Panc1 (cell line): ENCODE results near the gene NARS2. TPM values are rescaled to one million over a fixed set of nuclear protein-coding genes. Genes with fewer than 3 reads are reported as not detected.

ENCODE experiments used
- ATAC-seq: fragments of 200-7000 bp; cut with Tn5 transposase; 2 replicates; pipeline ENCODE4 v1.9.1; 2020; ENCODE audit warnings: mild to moderate bottlenecking, moderate library complexity
- BruUV-seq: library from RNA; stranded (reverse); fragments of 400-500 nt; replicated peaks from 2 replicates; lab custom pipeline; 2021; lab: Mats Ljungman, UMichigan
- CTCF ChIA-PET: fragments of 300-600 bp; sonication (Branson Sonifier 250); formaldehyde crosslinking; loops from one replicate; lab custom pipeline; 2022; ENCODE audit warnings: antibody characterized with exemption; lab: Charles Lee
- POLR2A ChIA-PET: fragments of 300-600 bp; sonication (Branson Sonifier 250); formaldehyde crosslinking; loops from one replicate; lab custom pipeline; 2022; ENCODE audit warnings: antibody characterized with exemption; lab: Charles Lee
- DNase-seq: peaks from one replicate; pipeline ENCODE4 v3.0.0-alpha.2; 2010; ENCODE audit warnings: low read depth, low spot score
- H3K27ac ChIP-seq: 2 replicates; pipeline ENCODE4 v1.5.1; 2011; ENCODE audit warnings: mild to moderate bottlenecking, low read length, inconsistent platforms
- H3K27me3 ChIP-seq: fragments of 200-500 bp; sonication (Bioruptor generic); 2 replicates; pipeline ENCODE4 v1.6.0; 2014; ENCODE audit warnings: low read length, inconsistent platforms; ENCODE audit not compliant: control insufficient read depth, insufficient read depth
- H3K36me3 ChIP-seq: fragments of 200-500 bp; sonication (Bioruptor generic); 2 replicates; pipeline ENCODE4 v1.5.1; 2014; ENCODE audit warnings: inconsistent platforms, mild to moderate bottlenecking, low read length, moderate library complexity; ENCODE audit not compliant: control insufficient read depth, insufficient read depth
- H3K4me1 ChIP-seq: 2 replicates; pipeline ENCODE4 v1.5.1; 2011; ENCODE audit warnings: inconsistent platforms, mild to moderate bottlenecking, low read length, moderate library complexity; ENCODE audit not compliant: control insufficient read depth, insufficient read depth
- H3K4me3 ChIP-seq, 2 experiments: 2 replicates each; pipeline ENCODE4 v1.5.1; 2011 to 2012; ENCODE audit warnings: low read depth in 2 of 2, low read length in 2 of 2, mild to moderate bottlenecking in 2 of 2, inconsistent platforms in 1 of 2, moderate library complexity in 1 of 2
- H3K9me3 ChIP-seq: fragments of 200-500 bp; sonication (Bioruptor generic); 2 replicates; pipeline ENCODE4 v1.5.1; 2014; ENCODE audit warnings: low read depth, mild to moderate bottlenecking, inconsistent platforms, low read length, moderate library complexity; ENCODE audit not compliant: control insufficient read depth, insufficient read depth
- CTCF ChIP-seq: fragments of 450-650 bp; IDR thresholded peaks from 2 replicates; pipeline ENCODE4 v1.5.1; 2017; ENCODE audit warnings: mild to moderate bottlenecking
- POLR2AphosphoS5 ChIP-seq: IDR thresholded peaks from 2 replicates; pipeline ENCODE4 v1.6.1; 2012; ENCODE audit warnings: mild to moderate bottlenecking, low read depth, low read length, moderate library complexity
- REST ChIP-seq, 2 experiments: IDR thresholded peaks; 2 replicates each; pipeline ENCODE4 v1.6.1; 2011 to 2012; ENCODE audit warnings: low read depth in 2 of 2, control low read depth in 1 of 2, low read length in 1 of 2, mild to moderate bottlenecking in 1 of 2, moderate library complexity in 1 of 2; ENCODE audit not compliant: insufficient read depth in 1 of 2
- SIN3A ChIP-seq: IDR thresholded peaks from 2 replicates; pipeline ENCODE4 v1.6.1; 2012; ENCODE audit warnings: low read depth, mild to moderate bottlenecking, low read length, moderate library complexity, borderline replicate concordance; ENCODE audit not compliant: insufficient read depth
- TCF7L2 ChIP-seq: IDR thresholded peaks from 2 replicates; pipeline ENCODE4 v1.6.1; 2011; ENCODE audit warnings: mild to moderate bottlenecking, low read depth, low read length, inconsistent platforms
- in situ Hi-C: cut with HindIII; loops from 2 replicates; pipeline ENCODE4 v1.10.0; 2016; ENCODE audit warnings: low sequenced_read_pairs, low pct_unique_long_range_greater_than_20kb
- intact Hi-C: fragments of 100-400 bp; cut with micrococcal nuclease; formaldehyde crosslinking; loops from one replicate; pipeline ENCODE4 v1.10.0; 2022; ENCODE audit not compliant: unreplicated experiment
- total RNA-seq: library from RNA; stranded (reverse); gene quantifications from one replicate; pipeline ENCODE4 v1.2.1, GENCODE V29; 2021; ENCODE audit not compliant: unreplicated experiment

The NARS2 gene
- total RNA-seq, 1 experiment from 2014 or later, result 29.8 TPM

GRCh38 chr11:78428773-78429172, 145.9 kb downstream of the NARS2 start:
- in situ Hi-C loops (no loop called here), intact Hi-C loops (no loop called here)
- no TSS peak for BruUV-seq
- no peaks in the 10 kb centered on the region for H3K27me3 ChIP-seq
- no peaks in the 10 kb centered on the region for H3K4me1 ChIP-seq
- TF ChIP-seq TCF7L2 (no peak), POLR2AphosphoS5 (no peak), CTCF (no peak), SIN3A (no peak), REST (IDR thresholded peaks at IDR 0.05; ENCODE audit: insufficient read depth in 1 of 2, low read depth in 2 of 2, low read length in 1 of 2) (no peak)
- no peak overlapping the region for H3K4me3 ChIP-seq
- no peaks in the 10 kb centered on the region for H3K36me3 ChIP-seq
- DNase-seq, result no peak
- ATAC-seq, result no peak
- POLR2A ChIA-PET, result no interaction called here
- no peaks in the 10 kb centered on the region for H3K9me3 ChIP-seq
- no peak overlapping the region for H3K27ac ChIP-seq
- CTCF ChIA-PET, result interaction anchor here (0.6 kb wide), 1 partner anchor 12 kb away, joined by 4 read pairs; no protein-coding TSS in a partner anchor

GRCh38 chr11:78428266-78428636, 146.4 kb downstream of the NARS2 start:
- Histone ChIP-seq H3K4me3 (no peak overlapping the region), H3K4me1 (no peaks in the 10 kb centered on the region), H3K9me3 (no peaks in the 10 kb centered on the region), H3K27me3 (no peaks in the 10 kb centered on the region), H3K36me3 (no peaks in the 10 kb centered on the region), H3K27ac (no peak overlapping the region)
- CTCF ChIA-PET, result interaction anchor here (0.6 kb wide), 1 partner anchor 11 kb away, joined by 4 read pairs; no protein-coding TSS in a partner anchor
- no peak for DNase-seq
- no peak for TF ChIP-seq SIN3A
- no peak for TF ChIP-seq CTCF
- TF ChIP-seq POLR2AphosphoS5, result no peak
- TF ChIP-seq REST (IDR thresholded peaks at IDR 0.05; ENCODE audit: insufficient read depth in 1 of 2, low read depth in 2 of 2, low read length in 1 of 2), result no peak
- no peak for TF ChIP-seq TCF7L2
- intact Hi-C loops (no loop called here), in situ Hi-C loops (no loop called here)
- no peak for ATAC-seq
- no TSS peak for BruUV-seq
- POLR2A ChIA-PET, result no interaction called here
